ENCODE measurements around the gene COL1A1.

COL1A1 gene

DNA sequence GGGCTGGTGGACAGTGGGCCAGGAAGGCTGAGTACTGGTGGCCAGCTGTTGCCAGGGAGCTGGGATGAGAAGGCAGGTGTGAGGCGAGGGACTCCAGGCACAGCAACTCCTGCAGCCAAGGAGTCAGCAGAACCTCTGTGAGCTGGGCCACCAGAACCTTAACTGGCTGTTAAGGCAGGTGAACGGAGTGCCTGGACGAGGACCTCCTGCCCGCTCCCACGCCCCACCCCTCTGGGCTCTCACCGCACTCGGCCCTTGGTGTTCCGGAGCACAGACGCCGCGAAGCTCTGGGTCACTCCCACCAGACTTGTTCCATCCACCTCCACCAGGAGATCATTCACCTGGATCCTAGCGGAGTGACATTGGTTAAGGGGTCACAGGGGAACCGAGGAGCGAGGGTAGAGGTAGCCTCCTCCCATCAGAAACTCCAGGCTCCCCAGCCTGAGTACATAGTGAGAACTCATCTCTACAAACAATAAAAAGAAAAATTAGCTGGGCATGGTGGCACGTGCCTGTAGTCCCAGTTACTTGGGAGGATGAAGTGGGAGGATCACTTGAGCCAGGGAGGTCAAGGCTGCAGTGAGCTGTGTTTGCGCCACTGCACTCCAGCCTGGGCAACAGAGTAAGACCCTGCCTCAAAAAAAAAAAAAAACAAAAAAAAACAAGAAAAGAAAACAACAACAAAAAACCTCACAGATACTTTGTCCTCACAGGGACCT is 60.2 kb downstream of the COL1A1 start:
- no peak for DNase-seq (ENCODE audit: low spot score)

DNA sequence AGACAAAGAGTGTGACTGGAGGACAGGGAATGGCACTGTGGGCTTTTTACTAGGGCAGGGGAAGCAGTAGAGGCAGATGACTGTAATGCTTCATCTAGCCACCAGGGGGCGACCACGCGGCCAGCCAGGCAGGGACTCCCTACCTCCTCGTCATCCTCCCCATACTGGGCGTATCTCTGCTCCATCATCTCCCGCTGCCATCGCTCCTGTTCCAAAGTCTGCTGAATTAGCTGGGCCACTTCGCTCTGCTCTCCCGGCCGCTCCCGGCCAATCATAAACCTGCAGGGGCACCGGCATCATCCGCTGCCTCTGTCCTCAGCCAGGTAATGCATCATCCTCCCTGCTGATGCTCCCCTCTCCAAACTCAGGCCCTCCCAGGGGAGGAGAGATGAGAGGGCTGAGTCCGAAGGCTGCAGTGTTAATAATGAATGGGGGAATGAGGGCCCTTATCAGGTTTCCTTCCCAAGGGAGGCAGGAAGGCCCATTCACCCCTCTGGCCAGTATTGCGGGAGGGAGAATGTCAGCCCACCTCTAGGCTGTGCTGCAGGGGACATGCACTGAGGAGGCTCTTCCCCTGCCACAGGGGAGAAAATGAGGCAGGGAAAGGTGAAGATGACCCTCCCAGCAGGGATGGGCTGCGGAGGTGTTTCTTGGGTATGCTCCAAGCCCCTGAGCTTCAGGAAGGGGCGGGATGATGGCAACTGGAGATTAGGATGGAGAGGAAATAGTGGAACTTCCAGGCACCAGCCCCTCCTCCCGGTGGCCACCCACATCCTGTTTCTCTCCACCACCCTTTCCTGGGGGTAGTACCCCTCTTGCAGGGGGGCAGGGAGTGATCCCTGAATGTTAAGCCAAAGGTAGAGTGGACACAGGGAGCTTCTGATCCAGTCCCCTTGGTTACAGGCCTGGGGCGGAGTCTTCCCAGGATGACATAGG is 61.2 kb downstream of the COL1A1 start:
- DNase-seq (ENCODE audit: low spot score) = peak; percentile 80

DNA sequence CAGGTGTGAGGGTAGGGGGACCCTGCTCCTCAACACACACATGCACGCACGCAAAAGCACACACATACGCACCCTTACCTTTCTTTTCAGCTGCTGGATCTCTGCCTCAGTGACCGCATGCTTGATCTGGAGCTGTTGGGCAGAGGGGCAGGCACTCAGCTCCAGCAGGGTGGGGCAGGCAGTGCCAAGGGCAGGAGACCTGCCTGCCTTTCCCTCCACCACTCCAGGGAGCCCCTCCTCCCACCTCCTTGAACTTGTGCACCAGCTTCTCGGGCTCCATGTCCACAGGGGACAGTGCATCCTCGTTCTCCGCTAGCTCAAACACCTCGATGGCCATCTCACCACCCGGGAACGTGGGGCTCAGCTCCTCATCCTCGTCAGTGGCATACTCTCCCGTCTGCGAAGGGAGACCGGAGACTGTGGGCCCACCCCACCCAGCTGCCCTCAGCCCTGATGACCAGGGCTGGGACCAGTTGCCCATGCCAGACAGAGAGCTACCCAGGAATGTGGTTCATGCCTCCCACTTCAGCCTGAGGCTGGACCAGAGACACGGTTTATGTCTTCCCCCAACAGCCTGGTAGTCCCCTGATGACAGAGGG is 62.1 kb downstream of the COL1A1 start:
- DNase-seq (ENCODE audit: low spot score) = no peak

DNA sequence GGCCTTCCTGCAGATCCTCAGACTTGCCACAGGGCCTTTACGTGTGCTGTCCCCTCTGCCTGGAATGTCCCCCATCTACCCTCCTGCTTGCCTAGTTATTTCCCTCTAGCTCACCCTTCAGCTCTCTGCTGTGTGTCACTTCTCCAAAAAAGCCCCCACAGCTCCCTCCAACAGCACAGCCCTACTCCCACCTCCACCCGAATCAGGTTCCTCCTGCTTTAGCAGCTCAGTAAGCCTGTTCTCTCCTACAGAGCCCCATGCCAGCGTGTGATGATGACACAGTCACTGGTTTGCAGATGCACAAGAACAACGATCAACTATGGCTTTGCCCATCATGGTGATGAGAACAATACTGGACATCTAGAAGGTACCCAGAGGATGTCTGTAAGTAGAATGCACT is 64.4 kb downstream of the COL1A1 start:
- no peak for DNase-seq (ENCODE audit: low spot score)

DNA sequence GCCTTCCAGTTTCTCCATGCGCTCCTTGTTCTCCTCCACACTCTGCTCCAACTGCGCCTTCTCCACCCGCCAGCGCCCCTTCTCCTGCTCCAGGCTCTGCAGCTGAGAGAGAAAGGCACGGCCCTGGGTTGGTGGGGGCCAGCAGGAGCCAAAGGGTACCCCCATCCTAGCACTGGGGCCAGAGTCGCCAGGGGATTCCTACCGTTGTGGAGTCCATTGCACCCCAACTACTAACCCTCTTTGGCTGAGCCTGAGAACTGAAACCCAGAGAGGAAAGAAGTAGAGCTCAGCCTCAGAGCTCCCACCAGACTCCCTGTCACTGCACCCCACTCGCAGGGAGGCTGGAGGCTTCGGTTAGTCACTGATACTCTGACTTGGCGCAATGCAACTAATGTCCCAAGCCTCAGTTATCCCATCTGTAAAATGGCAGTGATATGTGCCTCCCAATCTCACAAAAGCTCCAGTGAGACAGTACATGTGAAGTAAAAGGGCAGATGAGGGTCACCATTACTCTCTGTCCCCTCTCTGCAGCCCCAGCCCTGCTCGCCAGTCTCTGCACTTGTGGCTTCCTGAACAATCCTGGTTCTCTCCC is 65.2 kb downstream of the COL1A1 start:
- DNase-seq (ENCODE audit: low spot score) = no peak

DNA sequence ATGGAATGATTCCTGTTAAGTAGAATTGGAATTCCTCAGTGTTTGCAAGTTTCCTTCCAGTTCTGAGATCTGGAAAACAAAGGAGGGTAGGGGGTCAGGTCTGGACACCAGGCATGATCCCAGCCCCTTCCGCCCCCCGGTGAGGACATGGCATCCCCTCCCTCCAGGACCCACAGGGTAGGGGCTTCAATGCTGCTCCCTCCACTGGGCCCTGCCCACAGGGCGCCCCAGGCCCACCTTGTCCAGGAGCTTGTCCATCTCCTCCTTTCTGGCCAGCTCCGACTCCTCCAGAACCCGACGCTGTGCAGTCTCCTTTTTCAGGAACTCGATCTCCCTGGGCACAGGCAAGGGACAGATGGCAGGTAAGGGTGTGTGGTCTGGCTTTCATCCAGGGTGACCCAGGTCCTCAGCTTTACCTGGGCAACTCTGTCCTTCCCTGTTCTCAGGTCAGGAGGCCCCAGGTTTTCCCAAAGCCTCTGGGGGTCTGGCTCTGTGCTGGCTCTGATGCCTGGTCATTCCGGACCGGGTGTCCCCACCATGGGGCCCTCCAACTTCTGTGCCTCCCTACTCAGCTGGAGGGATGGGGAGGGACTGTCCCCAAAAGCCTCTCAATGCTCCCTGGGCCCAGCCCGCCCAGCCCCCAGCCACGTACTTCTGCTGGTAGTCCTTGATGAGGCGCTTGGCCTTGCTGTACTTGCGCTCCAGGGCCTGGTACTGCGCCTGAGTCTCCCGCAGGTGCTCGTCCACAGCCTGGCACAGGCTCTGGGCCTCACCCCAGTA is 65.9 kb downstream of the COL1A1 start:
- DNase-seq (ENCODE audit: low spot score) = no peak

DNA sequence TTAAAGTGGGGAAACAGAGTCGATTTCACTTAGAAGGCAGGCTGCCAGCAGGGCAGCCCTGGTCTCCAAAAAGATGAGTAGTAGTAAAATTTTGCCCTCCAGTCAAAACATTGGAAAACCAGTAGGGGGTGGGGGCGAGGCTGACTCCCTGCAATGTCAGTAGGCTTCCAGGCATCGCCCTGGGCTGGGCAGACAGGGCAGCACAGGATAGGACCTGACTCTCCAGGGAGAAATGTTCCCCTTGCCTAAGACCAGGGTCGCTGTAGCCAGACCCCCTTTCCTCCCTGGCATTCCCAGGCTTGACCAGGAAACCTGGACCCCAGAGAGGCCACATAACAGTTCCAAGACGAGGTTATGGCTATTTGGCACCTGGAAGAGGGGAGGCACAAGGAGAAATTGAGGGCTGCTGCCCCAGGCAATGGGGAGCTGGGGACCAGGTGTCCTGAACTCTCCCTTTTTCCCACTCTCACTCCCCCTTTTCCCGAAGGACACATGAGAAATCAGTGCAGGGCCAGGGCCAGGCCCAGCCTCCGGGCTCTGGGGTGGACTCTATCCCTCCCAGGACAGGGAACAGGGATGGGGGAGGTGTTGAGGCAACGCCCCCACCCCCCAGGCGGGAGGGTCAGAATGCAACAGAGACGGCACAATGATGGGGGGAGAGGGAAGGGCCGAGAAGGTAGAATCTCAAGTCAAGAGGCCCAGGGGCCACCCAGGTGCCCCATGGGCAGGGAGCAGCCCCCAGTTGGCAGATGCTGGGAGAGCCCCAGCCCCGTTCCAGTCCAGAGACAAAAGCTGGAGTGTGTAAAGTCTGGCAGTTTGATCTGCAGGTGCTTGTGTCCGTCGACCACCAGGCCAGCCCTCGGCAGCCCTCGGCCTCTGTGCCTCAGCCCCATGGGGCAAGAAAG is 67.0 kb downstream of the COL1A1 start:
- DNase-seq (ENCODE audit: low spot score) = no peak

DNA sequence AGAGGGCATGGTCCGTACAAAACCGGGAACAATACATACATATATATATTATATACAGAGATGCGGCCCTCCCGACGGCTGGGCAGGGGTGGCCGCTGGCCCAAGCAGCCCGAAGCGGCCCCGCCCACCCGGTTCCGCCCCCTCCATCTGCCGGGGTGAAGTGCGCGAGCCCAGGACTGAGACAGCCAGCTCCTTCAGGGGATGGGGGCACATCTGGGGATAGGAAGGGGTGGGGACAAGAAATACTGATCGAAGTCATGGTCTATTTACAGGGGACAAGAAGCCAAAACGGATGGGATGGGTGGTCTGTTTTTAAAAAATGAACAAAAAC is 67.7 kb downstream of the COL1A1 start:
- DNase-seq (ENCODE audit: low spot score) = no peak

Data from germinal center (tissue), 1 donor.